CD8-positive, alpha-beta memory T cell (primary cell): ENCODE measurements around the gene ATXN10. TPM values are rescaled to one million over a fixed set of nuclear protein-coding genes. Genes with fewer than 3 reads are reported as not detected.
A peak's percentile ranks its signal among the peaks of the same experiment; 100 is the strongest.

Source experiments
- CTCF ChIA-PET: fragments of 350-600 bp; sonication (Branson Sonifier 250); formaldehyde crosslinking; loops from one replicate; lab custom pipeline; 2021; ENCODE audit warnings: antibody characterized with exemption; lab: Charles Lee
- POLR2A ChIA-PET: fragments of 350-600 bp; sonication (Branson Sonifier 250); formaldehyde crosslinking; loops from one replicate; lab custom pipeline; 2021; ENCODE audit warnings: antibody characterized with exemption; lab: Charles Lee
- DNase-seq, 5 donors: peaks; one replicate each; pipeline versions ENCODE4 v3.0.0 to v3.0.0-alpha.2; 2020 to 2022; ENCODE audit warnings: mixed read lengths in 1 of 5
- H3K27ac ChIP-seq: one replicate; pipeline ENCODE4 v1.7.0; 2013; ENCODE audit warnings: low read depth, mild to moderate bottlenecking, low read length, moderate library complexity
- H3K27me3 ChIP-seq: 2 replicates; pipeline ENCODE4 v1.7.0; 2013; ENCODE audit warnings: low read length, mild to moderate bottlenecking; ENCODE audit not compliant: insufficient read depth, poor library complexity, severe bottlenecking
- H3K36me3 ChIP-seq: 2 replicates; pipeline ENCODE4 v1.7.0; 2013; ENCODE audit warnings: mild to moderate bottlenecking, low read length, moderate library complexity; ENCODE audit not compliant: insufficient read depth
- H3K4me1 ChIP-seq: 2 replicates; pipeline ENCODE4 v1.7.0; 2013; ENCODE audit warnings: mild to moderate bottlenecking, low read length, moderate library complexity; ENCODE audit not compliant: insufficient read depth
- H3K4me3 ChIP-seq: 2 replicates; pipeline ENCODE4 v1.7.0; 2013; ENCODE audit warnings: mild to moderate bottlenecking, low read length
- H3K9me3 ChIP-seq: 2 replicates; pipeline ENCODE4 v1.7.0; 2013; ENCODE audit warnings: mild to moderate bottlenecking, low read length
- H3K27ac Mint-ChIP-seq, 8 donors: one replicate each; pipeline ENCODE4 v1.8.0; 2020 to 2021; ENCODE audit warnings: mixed read lengths in 8 of 8, mild to moderate bottlenecking in 6 of 8, inconsistent platforms in 3 of 8, moderate library complexity in 3 of 8
- H3K27me3 Mint-ChIP-seq, 2 donors: one replicate each; pipeline ENCODE4 v1.8.0; 2020 to 2021; ENCODE audit warnings: mixed read lengths in 2 of 2, mild to moderate bottlenecking in 1 of 2, moderate library complexity in 1 of 2
- H3K36me3 Mint-ChIP-seq, 3 donors: one replicate each; pipeline ENCODE4 v1.8.0; 2020 to 2021; ENCODE audit warnings: mixed read lengths in 3 of 3, inconsistent platforms in 1 of 3, mild to moderate bottlenecking in 1 of 3
- H3K4me1 Mint-ChIP-seq, 3 donors: one replicate each; pipeline ENCODE4 v1.8.0; 2020 to 2021; ENCODE audit warnings: mixed read lengths in 3 of 3, inconsistent platforms in 1 of 3, mild to moderate bottlenecking in 1 of 3
- H3K4me3 Mint-ChIP-seq, 7 donors: one replicate each; pipeline ENCODE4 v1.8.0; 2020 to 2021; ENCODE audit warnings: mixed read lengths in 7 of 7, mild to moderate bottlenecking in 6 of 7, moderate library complexity in 4 of 7, inconsistent platforms in 2 of 7
- H3K9me3 Mint-ChIP-seq, 5 donors: one replicate each; pipeline ENCODE4 v1.8.0; 2020 to 2022; ENCODE audit warnings: mixed read lengths in 5 of 5, mild to moderate bottlenecking in 3 of 5, moderate library complexity in 2 of 5, inconsistent platforms in 1 of 5
- polyA plus RNA-seq: library from polyadenylated mRNA; unstranded; fragments of 300-500 nt; fragmentation: Illumina TruSeq; gene quantifications from one replicate; pipeline ENCODE4 v1.2.3, GENCODE V29; 2021
- total RNA-seq, 2 experiments: library from RNA; stranded (reverse); gene quantifications; one replicate each; pipeline ENCODE4 v1.2.3, GENCODE V29; 2021

Gene ATXN10
- total and polyA plus RNA-seq, 3 experiments from 2014 or later, result 95.7 to 123 (median 122) TPM

DNA sequence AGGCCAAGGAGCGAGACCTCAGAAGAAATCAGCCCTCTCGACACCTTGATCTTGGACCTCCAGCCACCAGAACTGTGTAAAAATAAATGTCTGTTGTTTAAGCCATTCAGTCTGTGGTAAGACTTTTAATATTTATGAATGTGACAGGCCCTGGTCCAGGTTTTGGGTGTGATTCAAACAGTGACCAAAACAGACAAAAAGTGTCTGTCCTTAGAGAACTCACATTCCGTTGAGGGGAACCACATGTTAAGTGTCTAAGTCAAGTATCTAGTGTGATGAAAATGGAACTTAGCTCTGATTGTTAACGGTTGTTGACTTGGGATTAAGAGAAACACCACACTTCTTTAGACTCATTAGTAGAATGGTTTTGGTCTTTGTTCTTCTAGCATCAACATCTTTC, 22.2 kb downstream of the ATXN10 start:
- Mint-ChIP-seq H3K4me1 (peaks cover 9 to 29% (median 28%) of the 10 kb centered on the region in 3 donors), H3K36me3 (peaks cover 4 to 71% (median 27%) of the 10 kb centered on the region in 3 donors), H3K9me3 (no peaks in the 10 kb centered on the region), H3K4me3 (no peak overlapping the region), H3K27me3 (no peaks in the 10 kb centered on the region), H3K27ac (no peak overlapping the region)
- no peaks in the 10 kb centered on the region for H3K9me3 ChIP-seq
- no peak overlapping the region for H3K27ac ChIP-seq
- no peak overlapping the region for H3K4me3 ChIP-seq
- no peak for DNase-seq
- H3K36me3 ChIP-seq, result peaks cover 16% of the 10 kb centered on the region
- ChIA-PET CTCF (no interaction called here), POLR2A (no interaction called here)
- H3K4me1 ChIP-seq, result no peaks in the 10 kb centered on the region
- no peaks in the 10 kb centered on the region for H3K27me3 ChIP-seq

DNA sequence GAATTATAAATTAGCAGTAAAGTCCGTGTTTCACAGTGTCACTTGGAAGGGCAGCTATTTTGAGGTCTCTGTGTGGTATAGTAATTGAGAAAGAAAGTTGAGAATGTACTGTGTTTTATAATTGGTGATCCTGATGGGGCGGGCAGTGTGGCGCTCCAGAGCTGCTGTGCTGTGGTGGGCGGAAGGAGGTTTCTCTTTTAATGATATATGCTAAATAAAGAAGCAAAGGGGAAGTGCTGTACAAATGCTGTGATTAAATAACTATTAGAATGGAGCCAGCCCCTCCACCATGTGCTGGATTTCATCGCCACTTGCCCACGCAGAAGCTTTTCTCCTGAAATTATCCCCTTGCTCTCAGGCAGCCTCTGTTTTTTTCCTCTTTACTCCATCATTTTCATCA, 24.6 kb downstream of the ATXN10 start:
- Histone ChIP-seq H3K4me3 (no peak overlapping the region), H3K27me3 (no peaks in the 10 kb centered on the region), H3K27ac (no peak overlapping the region), H3K4me1 (no peaks in the 10 kb centered on the region), H3K9me3 (no peaks in the 10 kb centered on the region), H3K36me3 (peaks cover 27% of the 10 kb centered on the region)
- no peak for DNase-seq
- Mint-ChIP-seq H3K4me1 (peaks cover 0 to 6% (median 6%) of the 10 kb centered on the region in 3 donors), H3K4me3 (no peak overlapping the region), H3K27me3 (no peaks in the 10 kb centered on the region), H3K9me3 (no peaks in the 10 kb centered on the region), H3K27ac (no peak overlapping the region), H3K36me3 (peaks cover 4 to 67% (median 26%) of the 10 kb centered on the region in 3 donors)
- POLR2A ChIA-PET, result no interaction called here
- CTCF ChIA-PET, result no interaction called here

DNA sequence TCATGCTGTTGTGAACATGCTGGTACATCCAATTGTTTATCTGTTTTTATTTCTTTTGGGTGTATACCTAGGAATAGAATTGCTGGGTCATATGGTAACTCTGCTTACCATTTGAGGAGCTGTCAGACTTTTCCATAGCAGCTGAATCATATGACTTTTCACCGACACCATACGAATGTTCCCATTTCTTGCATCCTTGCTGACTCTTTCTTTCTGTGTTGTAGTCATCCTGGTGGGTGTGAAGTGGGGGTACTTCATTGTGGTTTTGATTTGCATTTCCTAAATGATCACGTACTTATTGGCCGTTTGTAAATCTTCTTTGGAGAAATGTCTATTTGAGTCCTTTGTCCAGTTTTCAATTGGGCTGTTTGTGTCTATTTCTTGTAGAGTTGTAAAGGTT, 26.5 kb downstream of the ATXN10 start:
- H3K27me3 Mint-ChIP-seq, result no peaks in the 10 kb centered on the region
- no peaks in the 10 kb centered on the region for H3K27me3 ChIP-seq

DNA sequence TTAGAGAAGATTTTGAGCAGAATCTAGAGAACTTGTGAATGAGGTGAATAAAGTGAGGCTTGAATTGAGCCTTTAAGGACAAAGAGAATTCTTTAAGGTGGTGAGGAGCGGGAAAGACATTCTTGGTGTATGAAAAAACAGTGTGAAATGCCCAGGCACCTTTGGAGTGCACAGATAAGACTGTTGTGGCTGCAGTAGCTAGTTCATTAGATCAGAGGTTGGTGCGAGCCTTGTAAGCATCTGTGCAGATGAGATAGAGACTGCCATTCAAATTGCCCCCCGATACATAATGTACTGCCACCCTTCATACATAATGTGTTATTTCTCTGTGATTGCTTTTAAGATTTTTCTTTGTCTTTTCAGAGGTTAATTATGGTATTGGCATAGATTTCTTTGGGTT, 31.3 kb downstream of the ATXN10 start:
- Mint-ChIP-seq H3K27ac (peak overlapping the region in 2 of 8 donors; percentile 11 to 48), H3K9me3 (no peaks in the 10 kb centered on the region), H3K36me3 (peaks cover 18 to 81% (median 39%) of the 10 kb centered on the region in 3 donors), H3K27me3 (no peaks in the 10 kb centered on the region), H3K4me1 (peaks cover 9 to 17% (median 11%) of the 10 kb centered on the region in 3 donors), H3K4me3 (no peak overlapping the region)
- ChIA-PET CTCF (no interaction called here), POLR2A (no interaction called here)
- no peaks in the 10 kb centered on the region for H3K27me3 ChIP-seq
- no peak overlapping the region for H3K4me3 ChIP-seq
- no peak overlapping the region for H3K27ac ChIP-seq
- H3K4me1 ChIP-seq, result no peaks in the 10 kb centered on the region
- H3K9me3 ChIP-seq, result no peaks in the 10 kb centered on the region
- H3K36me3 ChIP-seq, result peaks cover 17% of the 10 kb centered on the region
- no peak for DNase-seq

More for the DNA sequence above, 26.5 kb downstream of the ATXN10 start:
- Histone ChIP-seq H3K27ac (no peak overlapping the region), H3K4me3 (no peak overlapping the region), H3K36me3 (peaks cover 23% of the 10 kb centered on the region), H3K4me1 (no peaks in the 10 kb centered on the region), H3K9me3 (no peaks in the 10 kb centered on the region)
- Mint-ChIP-seq H3K4me1 (peaks cover 0 to 6% (median 5%) of the 10 kb centered on the region in 3 donors), H3K4me3 (no peak overlapping the region), H3K27ac (no peak overlapping the region), H3K36me3 (peaks cover 10 to 68% (median 31%) of the 10 kb centered on the region in 3 donors), H3K9me3 (no peaks in the 10 kb centered on the region)
- CTCF ChIA-PET, result no interaction called here
- no peak for DNase-seq
- POLR2A ChIA-PET, result no interaction called here

DNA sequence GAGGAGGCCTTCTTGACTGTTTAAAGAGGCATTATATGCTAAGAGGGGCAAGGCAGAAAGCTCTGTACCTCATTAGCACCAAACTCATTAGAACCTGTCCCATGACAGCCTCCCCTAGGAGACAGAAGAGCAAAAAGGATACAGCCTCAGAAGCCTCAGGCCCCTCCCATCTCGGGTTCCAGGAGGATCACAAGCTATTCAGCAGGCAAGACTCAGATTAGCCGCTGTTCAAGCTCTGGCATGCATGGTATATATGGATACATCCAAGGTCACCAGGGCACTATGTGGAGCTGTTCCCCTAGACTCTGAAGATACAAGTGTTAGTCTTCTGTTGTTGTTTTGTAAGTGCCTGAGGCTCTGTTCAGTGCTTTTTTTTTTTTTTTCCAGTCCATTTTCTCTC, 32.1 kb downstream of the ATXN10 start:
- H3K36me3 Mint-ChIP-seq, result peaks cover 18 to 78% (median 40%) of the 10 kb centered on the region in 3 donors
- no peak overlapping the region for H3K4me3 Mint-ChIP-seq
- Histone ChIP-seq H3K4me1 (no peaks in the 10 kb centered on the region), H3K36me3 (peaks cover 21% of the 10 kb centered on the region), H3K27me3 (no peaks in the 10 kb centered on the region), H3K4me3 (no peak overlapping the region), H3K9me3 (no peaks in the 10 kb centered on the region), H3K27ac (no peak overlapping the region)
- H3K4me1 Mint-ChIP-seq, result peaks cover 9 to 17% (median 11%) of the 10 kb centered on the region in 3 donors
- no peaks in the 10 kb centered on the region for H3K9me3 Mint-ChIP-seq
- H3K27ac Mint-ChIP-seq, result no peak overlapping the region
- no peak for DNase-seq
- H3K27me3 Mint-ChIP-seq, result no peaks in the 10 kb centered on the region
- POLR2A ChIA-PET, result no interaction called here
- CTCF ChIA-PET, result no interaction called here

DNA sequence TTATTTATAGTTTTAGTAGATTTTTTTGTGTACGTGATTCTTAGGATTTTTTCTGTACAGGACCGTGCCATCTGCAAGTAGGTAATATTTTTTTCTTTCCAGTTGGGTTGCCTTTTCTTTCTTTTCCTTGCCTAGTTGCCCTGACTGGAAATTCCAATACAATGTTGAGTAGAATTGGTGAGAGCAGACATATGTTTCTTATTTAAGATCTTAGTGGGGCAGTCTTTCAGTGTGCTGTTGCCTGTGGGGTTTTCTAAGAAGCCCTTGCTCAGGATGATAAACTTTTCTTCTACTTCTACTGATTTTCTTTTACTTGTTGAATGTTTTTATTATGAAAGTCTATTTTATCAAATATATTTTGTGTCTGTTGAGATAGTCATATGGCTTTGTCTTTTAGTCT, 33.0 kb downstream of the ATXN10 start:
- Mint-ChIP-seq H3K4me3 (no peak overlapping the region), H3K27me3 (no peaks in the 10 kb centered on the region), H3K27ac (peak overlapping the region in 1 of 8 donors; percentile 3), H3K9me3 (no peaks in the 10 kb centered on the region), H3K4me1 (peaks cover 15 to 25% (median 19%) of the 10 kb centered on the region in 3 donors), H3K36me3 (peaks cover 18 to 83% (median 42%) of the 10 kb centered on the region in 3 donors)
- ChIA-PET POLR2A (no interaction called here), CTCF (no interaction called here)
- Histone ChIP-seq H3K27ac (no peak overlapping the region), H3K4me1 (no peaks in the 10 kb centered on the region), H3K4me3 (no peak overlapping the region), H3K36me3 (peaks cover 22% of the 10 kb centered on the region), H3K27me3 (no peaks in the 10 kb centered on the region), H3K9me3 (no peaks in the 10 kb centered on the region)
- DNase-seq, result no peak

DNA sequence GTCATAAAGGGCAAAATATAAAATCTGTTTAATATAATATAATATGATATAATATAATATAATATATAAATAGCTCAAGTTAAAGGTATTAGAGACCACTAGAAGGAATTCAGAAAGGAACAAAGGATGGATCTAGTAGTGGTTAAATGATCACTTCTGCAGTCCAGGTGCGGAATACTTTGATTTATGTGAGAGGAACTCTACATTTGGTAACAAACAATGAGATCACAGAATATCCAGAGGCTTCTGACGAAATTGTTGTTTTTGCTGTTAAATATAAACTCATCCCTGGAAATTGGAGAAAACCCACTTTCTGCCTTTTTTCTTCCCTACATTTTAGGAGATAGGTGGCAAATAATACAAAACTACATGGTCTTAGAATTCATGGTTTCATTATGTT, 36.0 kb downstream of the ATXN10 start:
- CTCF ChIA-PET, result no interaction called here
- Mint-ChIP-seq H3K9me3 (no peaks in the 10 kb centered on the region), H3K27ac (no peak overlapping the region), H3K36me3 (peaks cover 17 to 78% (median 40%) of the 10 kb centered on the region in 3 donors), H3K4me3 (no peak overlapping the region), H3K4me1 (peaks cover 15 to 32% (median 22%) of the 10 kb centered on the region in 3 donors), H3K27me3 (no peaks in the 10 kb centered on the region)
- no peaks in the 10 kb centered on the region for H3K4me1 ChIP-seq
- H3K9me3 ChIP-seq, result no peaks in the 10 kb centered on the region
- H3K36me3 ChIP-seq, result peaks cover 9% of the 10 kb centered on the region
- H3K4me3 ChIP-seq, result no peak overlapping the region
- H3K27ac ChIP-seq, result no peak overlapping the region
- DNase-seq, result no peak
- no peaks in the 10 kb centered on the region for H3K27me3 ChIP-seq
- POLR2A ChIA-PET, result no interaction called here

DNA sequence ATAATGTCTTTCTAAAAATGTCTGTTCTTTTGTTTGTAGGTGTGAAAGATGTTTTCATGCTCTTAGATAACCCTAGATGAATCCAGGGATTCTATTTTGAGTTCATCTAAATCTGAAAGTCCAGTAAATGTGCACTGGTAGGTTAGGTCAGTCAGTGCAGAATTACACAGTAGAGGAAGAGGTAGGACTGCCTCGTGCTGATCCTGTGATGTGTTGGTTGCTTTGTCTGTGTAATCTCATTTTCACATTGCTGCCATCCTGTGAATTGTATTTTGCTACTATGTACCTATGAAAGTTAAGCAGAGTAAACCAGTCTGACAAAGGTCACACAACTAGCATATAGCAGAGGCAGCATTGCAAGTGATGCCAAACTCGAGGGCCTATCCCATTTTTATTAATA, 36.5 kb downstream of the ATXN10 start:
- H3K27me3 ChIP-seq, result no peaks in the 10 kb centered on the region
- H3K4me3 ChIP-seq, result no peak overlapping the region
- H3K36me3 ChIP-seq, result peaks cover 9% of the 10 kb centered on the region
- peaks cover 12 to 76% (median 39%) of the 10 kb centered on the region in 3 donors for H3K36me3 Mint-ChIP-seq
- ChIA-PET POLR2A (no interaction called here), CTCF (no interaction called here)
- no peak overlapping the region for H3K4me3 Mint-ChIP-seq
- no peaks in the 10 kb centered on the region for H3K27me3 Mint-ChIP-seq
- H3K4me1 ChIP-seq, result no peaks in the 10 kb centered on the region
- no peak overlapping the region for H3K27ac Mint-ChIP-seq
- no peaks in the 10 kb centered on the region for H3K9me3 Mint-ChIP-seq
- no peak for DNase-seq
- H3K27ac ChIP-seq, result no peak overlapping the region
- peaks cover 15 to 32% (median 22%) of the 10 kb centered on the region in 3 donors for H3K4me1 Mint-ChIP-seq
- no peaks in the 10 kb centered on the region for H3K9me3 ChIP-seq
